Hematopoietic multipotent progenitor cell (in vitro differentiated cells): Measurements from ENCODE around the gene RPP21. TPM values are rescaled to one million over a fixed set of nuclear protein-coding genes. Genes with fewer than 3 reads are reported as not detected.
A peak's percentile ranks its signal among the peaks of the same experiment; 100 is the strongest.

Experiments used
- DNase-seq, 3 donors: peaks; one replicate each; pipeline ENCODE4 v3.0.0-alpha.2; 2011 to 2015; ENCODE audit warnings: low read depth in 2 of 3, low spot score in 2 of 3
- total RNA-seq: library from RNA; depleted of rRNA; stranded (reverse); fragments of >200 nt; gene quantifications from one replicate; pipeline ENCODE4 v1.2.3, GENCODE V29; 2012

Gene RPP21
- 32.6 TPM for total RNA-seq

DNA sequence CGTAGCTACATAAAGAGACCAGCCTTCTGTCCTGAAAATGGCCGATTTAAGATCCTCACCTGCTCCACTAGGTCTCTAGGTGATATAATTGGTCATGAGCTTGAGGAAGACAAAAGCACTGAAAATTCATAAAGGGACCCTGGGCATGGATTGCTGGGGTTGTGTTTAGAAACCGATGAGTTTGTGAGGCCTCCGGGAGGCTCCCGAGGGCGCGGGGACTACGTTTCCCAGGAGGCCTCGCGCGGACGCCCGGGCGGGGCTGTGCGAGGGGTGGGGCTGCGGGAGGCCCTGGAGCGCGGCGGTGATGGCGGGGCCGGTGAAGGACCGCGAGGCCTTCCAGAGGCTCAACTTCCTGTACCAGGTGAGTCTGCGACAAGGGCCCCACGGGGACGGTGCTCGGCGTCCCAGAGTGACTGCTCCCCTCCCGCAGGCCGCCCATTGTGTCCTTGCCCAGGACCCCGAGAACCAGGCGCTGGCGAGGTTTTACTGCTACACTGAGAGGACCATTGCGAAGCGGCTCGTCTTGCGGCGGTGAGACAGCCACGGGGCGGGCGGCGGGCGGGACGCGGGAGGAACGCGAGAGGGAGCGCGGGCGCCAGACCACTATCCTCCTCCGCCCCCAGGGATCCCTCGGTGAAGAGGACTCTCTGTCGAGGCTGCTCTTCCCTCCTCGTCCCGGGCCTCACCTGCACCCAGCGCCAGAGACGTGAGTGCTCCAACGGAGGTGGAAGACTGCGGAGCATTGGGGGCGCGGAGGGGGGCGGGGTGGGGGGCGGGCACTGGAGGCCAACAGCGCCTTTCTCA, at the start of gene RPP21:
Gene RPP21, plus strand, starts transcription at position 289 of the 804 bp plus-strand sequence. Its CDS starts 16 bp downstream, at position 305.
- DNase-seq: peak; percentile 64 to 76 (median 76)

DNA sequence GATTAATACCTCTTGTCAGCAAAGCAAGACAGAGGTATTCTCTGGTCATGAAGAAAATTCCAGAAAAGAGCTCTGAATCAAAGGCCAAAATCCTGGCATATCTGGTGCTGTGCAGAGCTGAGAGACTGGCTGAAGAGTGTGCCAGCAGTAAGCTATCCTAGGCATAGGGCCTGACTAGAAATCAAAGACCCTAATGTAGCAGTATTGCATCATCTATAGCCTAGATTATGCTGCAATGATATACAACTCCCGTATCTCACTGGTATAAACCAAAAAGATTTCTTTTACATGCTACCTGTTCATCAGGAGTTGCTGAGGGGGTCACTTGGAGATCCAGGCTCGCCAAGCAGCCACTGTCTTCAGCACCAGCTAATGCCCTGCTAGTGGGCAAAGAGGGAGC, 49.1 kb upstream of the RPP21 start:
- no peak for DNase-seq

DNA sequence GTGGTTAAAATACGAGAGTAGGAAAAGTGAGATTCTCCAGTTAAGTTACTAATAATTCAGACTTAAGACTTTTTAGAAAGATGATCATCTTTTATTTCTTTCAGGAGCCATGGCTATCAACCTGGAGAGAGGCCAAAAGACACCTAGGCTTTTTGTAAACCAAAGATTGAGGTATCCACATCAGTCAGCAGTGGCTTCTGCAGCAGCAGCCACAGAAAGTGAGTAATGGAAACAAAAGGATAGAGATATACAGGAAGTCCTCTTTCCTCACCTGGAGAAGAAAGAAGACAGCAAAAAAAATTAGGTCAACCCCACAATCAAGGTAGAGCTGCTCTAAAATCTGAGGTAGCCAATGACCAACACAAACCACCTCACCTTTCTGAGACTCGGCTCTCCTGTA, 41.0 kb upstream of the RPP21 start:
- DNase-seq: no peak

DNA sequence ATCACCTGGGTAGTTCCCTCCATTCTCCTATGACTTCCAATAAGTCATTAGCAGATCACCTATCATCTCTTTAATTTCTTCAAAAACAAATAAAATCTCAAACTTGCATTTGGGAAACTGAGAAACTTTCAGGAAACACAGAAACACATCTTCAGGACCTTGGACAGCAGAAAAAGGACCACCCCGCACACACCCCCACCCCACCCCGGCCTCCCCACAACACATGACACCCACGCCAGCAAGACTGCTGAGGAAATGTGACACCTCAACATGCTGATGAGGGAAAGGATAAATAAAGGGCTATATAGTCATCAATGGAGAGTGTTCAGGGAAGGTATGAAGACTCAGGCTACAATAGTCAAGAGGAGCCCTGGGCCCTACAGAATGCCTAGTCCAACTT, 33.9 kb upstream of the RPP21 start:
- DNase-seq: no peak

DNA sequence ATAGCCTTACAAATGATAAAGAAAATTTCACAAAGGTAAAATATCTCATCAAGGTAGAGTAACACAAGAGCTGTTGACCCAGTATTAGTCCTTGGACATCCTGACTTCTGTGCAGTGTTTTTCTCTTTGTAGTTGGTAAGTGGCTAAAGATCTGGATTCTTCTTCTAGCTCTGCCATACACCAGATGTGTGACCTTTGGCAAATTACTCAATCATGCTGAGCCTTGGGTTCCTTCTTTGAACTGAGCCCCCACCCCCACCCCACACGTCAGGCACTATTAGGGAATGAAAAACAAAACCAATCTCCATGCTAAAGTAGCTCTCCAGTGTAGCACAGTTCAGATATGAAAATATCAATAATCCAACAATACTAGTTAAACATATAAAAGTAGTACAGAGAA, 33.3 kb upstream of the RPP21 start:
- DNase-seq: no peak

DNA sequence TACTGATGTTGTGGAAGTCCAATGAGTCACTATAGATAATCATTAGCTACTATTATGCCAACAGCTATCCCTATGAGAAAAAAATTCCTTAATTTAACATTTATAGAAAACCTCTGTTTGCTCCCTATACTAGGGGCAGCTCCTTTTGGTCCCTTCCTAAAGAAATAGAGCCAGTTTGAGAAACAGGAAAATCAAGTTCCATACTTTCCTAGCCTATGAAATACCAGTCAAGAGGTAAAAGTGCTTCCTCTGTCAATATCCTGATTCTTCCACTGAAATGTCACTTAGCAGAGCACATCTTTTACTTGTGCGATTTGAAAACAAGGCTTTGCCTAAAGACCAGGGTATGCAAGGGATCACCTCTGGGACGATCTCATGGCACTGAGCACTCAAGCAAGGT, 32.7 kb upstream of the RPP21 start:
- no peak for DNase-seq

DNA sequence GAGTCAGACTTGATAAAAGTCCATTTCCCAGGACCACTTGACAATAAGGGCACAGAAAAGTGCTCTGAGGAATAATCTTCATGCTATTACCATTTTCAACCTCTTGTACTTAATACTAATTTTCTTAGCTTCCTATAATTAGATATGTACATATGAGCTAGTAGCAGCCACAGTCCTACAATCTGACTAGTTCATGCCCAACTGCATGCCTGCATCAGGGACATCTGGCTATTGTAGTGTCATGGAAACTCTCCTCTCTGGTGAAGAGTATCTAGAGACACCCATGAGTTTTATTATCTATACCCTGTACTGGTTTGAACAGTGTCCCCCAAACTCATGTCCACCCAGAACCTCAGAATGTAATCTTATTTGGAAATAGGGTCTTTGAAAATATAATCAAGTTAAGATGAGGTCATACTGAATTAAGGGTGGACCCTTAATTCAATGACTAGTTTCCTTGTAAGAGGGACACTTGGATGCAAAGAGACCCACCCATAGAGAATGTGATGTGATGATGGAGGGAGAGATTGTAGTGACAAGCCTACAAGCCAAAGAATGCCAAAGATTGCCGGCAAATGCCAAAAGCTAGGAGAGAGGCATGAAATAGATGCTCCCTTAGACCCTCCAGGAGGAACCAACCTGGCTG, 32.2 kb upstream of the RPP21 start:
- DNase-seq: no peak

DNA sequence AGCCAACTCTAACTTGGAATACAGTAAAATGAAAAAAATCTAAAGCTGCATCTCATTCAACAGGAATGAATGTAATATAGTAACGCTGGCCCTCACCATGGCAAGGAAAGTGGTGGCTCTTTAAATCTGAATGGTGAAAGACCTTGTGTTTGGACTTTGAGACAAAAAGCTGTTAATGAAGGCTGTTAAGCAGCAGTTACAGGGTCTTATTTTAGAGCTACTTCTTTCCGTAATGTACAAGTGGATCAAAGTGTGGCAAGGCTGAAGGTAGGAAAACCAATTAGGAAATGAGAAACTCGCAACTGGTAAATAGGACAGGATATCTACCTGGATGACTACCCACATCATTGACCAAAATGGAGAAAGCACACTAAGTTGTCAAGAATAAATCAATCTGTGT, 29.8 kb upstream of the RPP21 start:
- no peak for DNase-seq

DNA sequence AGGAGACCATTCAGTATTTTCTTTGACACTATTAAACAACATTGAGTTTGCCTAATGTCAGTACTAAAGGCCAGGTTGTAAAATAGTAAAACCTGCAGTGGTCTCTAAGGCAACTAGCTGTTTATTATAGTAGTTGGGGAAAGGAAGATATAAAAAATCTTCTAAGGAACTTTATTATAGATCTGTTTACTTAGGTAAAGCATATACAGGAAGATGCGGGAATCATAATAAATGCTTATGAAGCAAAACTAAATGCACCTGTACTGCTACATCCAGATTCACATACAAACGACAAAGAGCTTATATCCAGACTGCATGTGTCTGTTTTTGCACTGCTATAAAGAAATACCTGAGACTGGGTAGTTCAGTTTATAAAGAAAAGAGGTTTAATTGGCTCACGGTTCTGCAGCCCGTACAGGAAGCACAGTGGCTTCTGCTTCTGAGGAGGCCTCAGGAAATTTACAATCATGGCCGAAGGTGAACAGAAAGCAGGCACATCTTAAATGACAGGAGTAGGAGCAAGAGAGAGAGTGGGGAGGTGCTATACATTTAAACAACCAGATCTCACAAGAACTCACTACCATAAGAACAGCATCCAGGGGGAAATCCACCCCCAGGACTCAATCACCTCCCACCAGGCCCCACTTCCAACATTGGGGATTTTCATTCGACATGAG, 26.9 kb upstream of the RPP21 start:
- DNase-seq: no peak

DNA sequence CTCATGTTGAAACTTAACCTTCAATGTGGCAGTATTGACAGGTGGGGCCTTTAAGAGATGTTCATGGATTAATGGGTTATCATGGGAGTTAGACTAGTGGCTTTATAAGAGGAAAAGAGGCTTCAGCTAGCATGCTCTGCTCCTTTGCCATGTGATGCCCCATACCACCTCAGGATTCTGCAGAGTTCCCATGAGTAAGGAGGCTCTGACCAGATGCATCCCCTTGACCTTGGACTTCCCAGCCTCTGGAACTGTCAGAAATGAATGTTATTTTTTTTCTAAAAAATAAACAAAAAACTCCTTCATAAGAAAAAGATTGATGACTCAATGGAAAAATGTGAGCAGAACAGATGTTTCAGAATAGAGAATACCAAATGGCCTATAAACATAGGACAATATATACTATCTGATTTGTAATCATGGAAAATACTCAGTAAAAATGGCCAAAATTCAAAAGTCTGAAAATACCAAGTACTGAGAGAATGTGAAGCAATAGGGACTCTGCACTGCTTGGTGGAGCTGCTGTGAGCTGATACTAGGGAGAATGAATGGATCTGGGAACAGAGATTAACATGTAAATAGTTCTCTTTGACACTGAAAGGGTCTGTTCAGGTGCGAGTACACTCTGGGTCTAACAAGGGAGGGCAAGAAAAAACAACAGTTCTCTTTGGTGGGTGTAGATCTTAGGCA, 25.7 kb upstream of the RPP21 start:
- no peak for DNase-seq

DNA sequence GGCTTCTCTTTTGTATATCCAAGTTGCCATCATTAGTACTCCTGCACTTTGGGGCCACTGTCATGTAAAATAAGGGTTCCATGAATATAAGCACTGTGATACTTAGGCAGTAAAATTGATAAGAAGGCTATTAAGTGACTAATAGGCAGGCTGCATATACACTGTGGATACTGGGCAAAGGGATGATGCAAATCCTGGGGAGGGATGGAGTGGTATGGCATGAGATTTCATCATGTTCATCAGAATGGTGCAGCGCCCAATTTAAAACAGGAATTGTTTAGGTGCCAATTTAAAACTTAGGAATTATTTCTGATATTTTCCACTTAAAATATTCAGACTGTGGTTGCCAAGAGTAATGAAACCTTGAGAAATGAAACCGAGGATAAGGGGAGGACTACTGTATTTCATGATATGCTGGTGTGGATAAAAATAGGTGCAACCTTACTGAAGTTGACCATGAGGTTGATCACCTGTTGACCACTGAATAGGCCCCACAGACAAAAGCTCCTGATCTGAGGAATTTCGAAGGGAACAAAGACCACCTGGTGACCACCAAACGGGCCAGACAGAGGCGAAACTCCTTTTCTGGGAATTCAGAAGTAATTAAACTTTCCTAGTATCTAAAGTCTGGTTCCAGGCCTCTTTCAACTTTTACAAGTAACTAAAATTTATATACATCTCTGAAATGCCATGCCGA, 23.1 kb upstream of the RPP21 start:
- no peak for DNase-seq

DNA sequence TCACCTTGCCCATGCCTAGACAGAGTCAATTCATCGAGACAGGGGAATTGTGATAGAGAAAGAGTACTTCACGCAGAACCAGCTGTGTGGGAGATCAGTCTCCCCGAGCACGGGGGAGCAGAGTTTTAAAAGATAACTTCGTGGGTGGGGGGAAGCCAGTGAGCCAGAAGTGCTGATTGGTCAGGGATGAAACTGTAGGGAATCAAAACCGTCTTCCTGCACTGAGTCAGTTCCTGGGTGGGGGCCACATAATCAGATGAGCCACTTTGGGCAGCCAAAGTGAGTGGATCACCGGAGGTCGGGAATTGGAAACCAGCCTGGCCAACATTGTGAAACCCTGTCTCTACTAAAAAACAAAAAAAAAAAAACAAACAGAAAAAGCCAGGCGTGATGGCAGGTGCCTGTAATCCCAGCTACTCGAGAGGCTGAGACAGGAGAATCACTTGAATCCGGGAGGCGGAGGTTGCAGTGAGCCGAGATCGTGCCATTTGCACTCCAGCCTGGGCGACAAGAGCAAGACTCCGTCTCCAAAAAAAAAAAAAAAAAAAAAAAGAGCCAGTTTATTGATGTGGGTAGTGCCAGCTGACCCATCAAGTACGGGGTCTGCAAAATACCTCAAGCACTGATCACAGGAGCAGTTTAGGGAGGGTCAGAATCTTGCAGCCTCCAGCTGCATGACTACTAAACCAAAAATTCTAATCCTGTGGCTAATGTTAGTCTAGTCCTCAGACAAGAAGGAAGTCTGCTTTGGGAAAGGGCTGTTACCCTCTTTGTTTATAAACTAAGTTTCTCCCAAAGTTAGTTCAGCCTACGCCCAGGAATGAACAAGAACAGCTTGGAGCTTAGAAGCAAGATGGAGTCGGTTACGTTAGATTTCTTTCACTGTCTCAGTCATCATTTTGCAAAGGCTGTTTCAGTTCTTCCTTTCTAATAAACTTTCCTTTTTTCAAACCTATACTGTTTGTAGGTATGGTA, 22.1 kb upstream of the RPP21 start:
- no peak for DNase-seq

DNA sequence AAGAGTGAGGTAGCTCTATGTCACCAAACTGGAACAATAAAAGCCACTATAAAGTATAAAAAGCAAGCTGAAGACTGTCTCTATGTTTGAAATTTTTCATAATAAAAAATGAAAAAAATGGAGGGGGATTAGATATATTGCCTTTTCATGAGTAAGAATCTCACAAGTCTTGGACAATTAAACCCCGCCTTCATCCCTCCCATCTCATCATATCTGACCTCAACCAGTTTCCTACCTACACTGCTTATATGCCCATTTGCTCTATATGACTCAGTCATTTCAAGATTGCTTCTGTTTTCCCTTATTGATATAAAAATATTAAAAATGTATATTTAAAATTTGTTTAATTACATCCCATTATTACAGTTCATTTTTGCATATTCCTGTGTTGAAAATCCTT, 21.1 kb upstream of the RPP21 start:
- DNase-seq: no peak

DNA sequence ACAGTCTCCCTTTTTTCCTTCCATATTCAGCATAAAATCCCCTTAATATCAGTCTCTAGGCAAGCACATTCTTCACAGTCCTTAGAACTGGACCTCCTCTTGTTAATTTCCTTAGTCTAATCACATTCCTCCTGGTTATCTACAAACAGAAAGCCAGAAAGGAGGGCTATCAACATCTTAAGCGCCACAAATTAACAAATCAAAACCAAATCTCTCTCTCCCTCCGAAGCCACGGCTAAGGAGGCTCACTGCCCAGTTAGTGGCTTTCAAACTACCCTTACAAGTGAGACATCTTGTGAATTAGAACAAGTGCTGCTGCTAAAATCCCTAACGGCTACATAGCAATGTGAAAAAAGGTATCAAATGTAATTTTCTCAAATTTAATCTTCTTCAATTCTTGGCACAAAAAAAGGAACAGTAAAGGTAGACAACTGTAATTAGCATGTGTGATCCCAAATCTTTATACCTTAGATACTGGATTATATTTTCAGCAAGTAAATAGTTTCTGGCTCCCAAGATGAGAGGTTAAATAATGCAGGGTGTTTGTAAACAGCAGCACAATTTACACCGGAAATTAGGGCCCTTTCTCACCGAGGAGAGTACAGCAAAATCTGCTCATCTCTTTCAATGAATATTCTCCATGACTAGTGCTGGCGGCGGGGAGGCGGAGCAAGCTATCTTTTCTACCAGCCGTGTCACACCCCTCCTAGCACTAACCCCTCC, 19.6 kb upstream of the RPP21 start:
- DNase-seq: peak in 2 of 3 donors; percentile 50 to 66

DNA sequence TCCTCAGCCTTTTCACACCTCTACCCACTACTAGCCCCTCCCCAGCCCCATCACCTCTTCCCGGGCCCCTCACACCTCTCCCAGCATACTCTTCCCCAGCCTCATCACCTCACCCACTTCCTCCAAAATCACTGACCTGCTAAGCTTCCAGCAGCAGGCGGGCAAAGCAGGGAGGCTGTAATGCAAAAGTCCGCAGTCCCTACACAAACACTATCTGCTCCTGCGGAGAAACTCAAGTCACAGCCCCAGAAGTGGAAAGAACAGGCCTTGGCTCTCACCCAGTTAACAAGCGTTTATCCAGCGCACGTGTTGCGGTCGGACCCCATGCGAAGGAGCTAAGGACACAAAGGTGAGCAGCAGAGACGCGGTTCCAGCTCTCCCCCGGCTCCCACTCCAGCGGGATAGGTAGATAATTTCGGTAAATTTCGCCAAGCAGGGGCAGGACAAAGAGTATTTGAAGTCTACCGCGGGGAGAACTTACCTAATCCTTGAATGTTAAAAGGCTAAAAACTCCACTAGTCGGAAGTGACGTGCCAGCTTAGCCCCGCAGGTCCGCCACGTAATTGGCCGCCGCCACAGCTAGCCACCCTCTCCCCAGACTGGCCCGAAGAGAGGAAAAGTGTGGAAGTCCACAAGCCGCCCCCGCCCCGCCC, 19.0 kb upstream of the RPP21 start:
- DNase-seq: peak; percentile 48 to 84 (median 77)

DNA sequence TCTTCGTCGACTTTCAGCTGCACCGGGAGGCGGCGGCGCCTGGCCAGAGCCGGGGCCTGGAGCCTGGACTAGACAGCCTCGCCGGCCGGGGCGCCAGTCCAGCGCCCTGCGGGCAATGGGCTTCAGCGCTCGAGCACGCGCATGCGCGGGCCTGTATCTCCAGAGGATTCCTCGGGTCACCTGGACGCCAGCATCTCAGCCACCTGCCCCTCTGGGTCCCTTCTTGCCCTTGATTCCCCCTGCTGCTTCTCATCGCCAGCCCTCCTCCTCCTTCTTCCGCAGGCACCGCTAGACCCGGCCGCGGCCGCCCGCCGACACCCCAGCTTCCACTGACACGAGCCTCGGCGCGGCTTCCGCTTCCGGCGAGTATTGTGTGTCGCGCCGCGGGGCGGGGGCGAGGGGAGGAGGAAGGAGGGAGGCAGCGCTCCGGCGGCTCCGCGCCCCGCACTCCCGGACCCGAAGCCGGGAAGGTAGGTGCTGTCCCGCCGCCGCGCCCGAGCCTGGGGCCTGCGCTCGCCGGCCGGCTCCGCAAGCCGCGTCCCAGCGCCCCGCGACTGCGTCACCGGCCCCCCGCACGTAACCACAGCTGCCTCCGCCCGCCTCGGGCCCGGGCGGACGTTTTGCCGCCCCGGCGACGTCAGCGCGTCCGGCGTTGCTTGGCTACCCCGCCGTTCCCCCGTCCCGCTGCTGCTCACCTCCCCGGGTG, 18.3 kb upstream of the RPP21 start, which contains the start of gene TRIM39:
Gene TRIM39, plus strand, starts transcription at position 402 of the 706 bp plus-strand sequence. CDS start 2,391 bp downstream, outside the sequence.
- DNase-seq: peak; percentile 82 to 92 (median 83)

DNA sequence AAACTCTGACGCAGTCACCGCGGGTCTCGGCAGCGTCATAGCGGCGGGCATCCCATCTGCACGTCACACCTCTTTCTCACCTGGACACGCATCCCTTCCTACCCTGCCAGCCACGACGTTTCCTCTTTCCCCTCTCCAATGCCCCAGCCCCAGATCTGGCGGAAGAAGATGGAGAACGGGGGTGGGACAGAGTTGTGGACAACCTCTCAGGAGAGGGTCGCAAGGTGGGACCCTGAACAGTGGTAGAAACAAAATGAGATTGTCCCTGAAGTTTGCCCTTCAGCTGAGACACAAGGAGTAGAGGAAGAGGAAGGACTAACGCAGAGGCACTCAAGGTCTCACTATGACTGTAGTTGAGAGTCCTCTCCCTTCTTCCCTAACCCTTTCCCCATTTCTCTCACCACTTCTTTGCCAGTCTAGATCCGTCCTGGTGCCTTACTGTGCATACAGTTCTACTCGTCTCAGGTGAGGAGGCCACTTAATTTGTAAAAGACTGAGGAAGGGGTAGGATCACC, 17.7 kb upstream of the RPP21 start:
- no peak for DNase-seq
